Parathyroid adenoma (tissue), 2 donors: ENCODE results near the gene SLC25A33.

ENCODE experiments used
- H2AFZ ChIP-seq: fragments of 300-600 bp; sonication (generic); one replicate; pipeline ENCODE4 v1.7.0; 2017; ENCODE audit warnings: antibody characterized with exemption, mild to moderate bottlenecking
- H3K27ac ChIP-seq: fragments of 300-600 bp; sonication (generic); one replicate; pipeline ENCODE4 v1.7.0; 2017
- H3K27me3 ChIP-seq: fragments of 300-600 bp; sonication (generic); one replicate; pipeline ENCODE4 v1.7.0; 2017; ENCODE audit warnings: low read length; ENCODE audit not compliant: control insufficient read depth, insufficient read depth
- H3K36me3 ChIP-seq: fragments of 300-600 bp; sonication (generic); one replicate; pipeline ENCODE4 v1.7.0; 2017; ENCODE audit warnings: low read length; ENCODE audit not compliant: control insufficient read depth, insufficient read depth
- H3K4me1 ChIP-seq: fragments of 300-600 bp; sonication (generic); one replicate; pipeline ENCODE4 v1.7.0; 2017; ENCODE audit warnings: control low read depth
- H3K4me2 ChIP-seq: fragments of 300-600 bp; sonication (generic); one replicate; pipeline ENCODE4 v1.7.0; 2017; ENCODE audit warnings: low read length
- H3K4me3 ChIP-seq: fragments of 300-600 bp; sonication (generic); one replicate; pipeline ENCODE4 v1.7.0; 2017; ENCODE audit warnings: low read depth, low read length
- H3K79me2 ChIP-seq: fragments of 300-600 bp; sonication (generic); one replicate; pipeline ENCODE4 v1.7.0; 2017; ENCODE audit warnings: control low read depth
- H3K9ac ChIP-seq: fragments of 300-600 bp; sonication (generic); one replicate; pipeline ENCODE4 v1.7.0; 2017; ENCODE audit warnings: mild to moderate bottlenecking
- H3K9me3 ChIP-seq: fragments of 300-600 bp; sonication (generic); one replicate; pipeline ENCODE4 v1.7.0; 2017; ENCODE audit warnings: low read length; ENCODE audit not compliant: control insufficient read depth
- TF ChIP-seq, protein P1 (sequence below): fragments of 300-600 bp; sonication (generic); IDR thresholded peaks from one replicate; pipeline ENCODE4 v1.7.0; 2017; ENCODE audit warnings: antibody characterized with exemption, mild to moderate bottlenecking
- donor health status: primary hyperparathyroidism.

SLC25A33 gene

DNA sequence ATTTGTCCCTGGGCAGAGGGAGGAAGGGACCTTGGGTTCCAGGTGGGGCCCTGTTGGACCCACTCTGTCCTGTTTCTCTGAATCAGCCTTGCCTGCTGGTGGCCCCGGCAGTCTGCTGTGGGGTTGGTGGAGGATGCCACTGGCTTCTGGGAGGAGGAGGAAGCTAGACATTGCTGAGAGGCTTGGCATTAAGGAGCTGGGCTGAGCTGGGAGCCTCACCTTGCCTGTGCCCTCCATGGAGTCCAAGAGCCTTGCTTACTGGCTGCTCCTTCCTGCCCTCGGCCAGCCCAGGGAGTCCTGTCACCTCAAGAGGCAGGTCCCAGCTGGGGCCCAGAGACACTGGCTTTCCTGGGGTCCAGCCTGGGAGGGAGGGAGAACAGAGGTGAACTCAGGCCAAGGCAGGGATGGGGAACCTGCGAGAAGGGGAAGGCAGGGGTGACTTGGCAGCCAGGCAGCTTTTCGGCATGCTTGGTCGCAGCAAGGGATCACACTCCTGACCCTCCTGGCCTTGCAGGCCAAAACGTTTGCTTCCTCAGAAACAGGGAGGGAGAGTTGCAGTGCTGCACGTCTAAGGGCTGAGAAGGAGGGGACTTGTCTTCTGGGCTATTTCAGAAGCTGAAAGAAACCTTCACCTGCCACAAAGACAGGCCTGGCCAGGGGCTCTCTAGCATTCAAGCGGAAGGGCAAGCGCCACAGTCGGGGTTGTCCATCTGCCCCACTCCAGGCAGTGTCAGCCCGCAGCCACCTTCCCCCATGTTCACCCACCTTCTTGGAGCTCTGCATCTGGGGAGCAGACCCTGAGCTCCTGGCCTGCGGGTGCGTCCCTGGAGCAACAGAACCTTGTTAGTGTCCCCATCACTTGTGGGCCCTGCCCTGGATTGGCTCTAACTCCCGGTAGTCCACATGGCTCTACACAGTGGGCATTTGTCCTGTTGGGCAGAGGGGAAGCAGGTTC is 58.4 kb downstream of the SLC25A33 start:
- no peak overlapping the region for H3K4me3 ChIP-seq
- no peak overlapping the region for H3K9ac ChIP-seq
- TF ChIP-seq, protein P1, sequence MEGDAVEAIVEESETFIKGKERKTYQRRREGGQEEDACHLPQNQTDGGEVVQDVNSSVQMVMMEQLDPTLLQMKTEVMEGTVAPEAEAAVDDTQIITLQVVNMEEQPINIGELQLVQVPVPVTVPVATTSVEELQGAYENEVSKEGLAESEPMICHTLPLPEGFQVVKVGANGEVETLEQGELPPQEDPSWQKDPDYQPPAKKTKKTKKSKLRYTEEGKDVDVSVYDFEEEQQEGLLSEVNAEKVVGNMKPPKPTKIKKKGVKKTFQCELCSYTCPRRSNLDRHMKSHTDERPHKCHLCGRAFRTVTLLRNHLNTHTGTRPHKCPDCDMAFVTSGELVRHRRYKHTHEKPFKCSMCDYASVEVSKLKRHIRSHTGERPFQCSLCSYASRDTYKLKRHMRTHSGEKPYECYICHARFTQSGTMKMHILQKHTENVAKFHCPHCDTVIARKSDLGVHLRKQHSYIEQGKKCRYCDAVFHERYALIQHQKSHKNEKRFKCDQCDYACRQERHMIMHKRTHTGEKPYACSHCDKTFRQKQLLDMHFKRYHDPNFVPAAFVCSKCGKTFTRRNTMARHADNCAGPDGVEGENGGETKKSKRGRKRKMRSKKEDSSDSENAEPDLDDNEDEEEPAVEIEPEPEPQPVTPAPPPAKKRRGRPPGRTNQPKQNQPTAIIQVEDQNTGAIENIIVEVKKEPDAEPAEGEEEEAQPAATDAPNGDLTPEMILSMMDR: no peak
- H3K27me3 ChIP-seq: no peaks in the 10 kb centered on the region
- H3K4me1 ChIP-seq: peaks cover 12% of the 10 kb centered on the region
- peaks cover 8% of the 10 kb centered on the region for H3K79me2 ChIP-seq
- H3K9me3 ChIP-seq: no peaks in the 10 kb centered on the region
- no peak overlapping the region for H3K27ac ChIP-seq
- H3K4me2 ChIP-seq: no peak overlapping the region
- H3K36me3 ChIP-seq: no peaks in the 10 kb centered on the region
- no peak overlapping the region for H2AFZ ChIP-seq

DNA sequence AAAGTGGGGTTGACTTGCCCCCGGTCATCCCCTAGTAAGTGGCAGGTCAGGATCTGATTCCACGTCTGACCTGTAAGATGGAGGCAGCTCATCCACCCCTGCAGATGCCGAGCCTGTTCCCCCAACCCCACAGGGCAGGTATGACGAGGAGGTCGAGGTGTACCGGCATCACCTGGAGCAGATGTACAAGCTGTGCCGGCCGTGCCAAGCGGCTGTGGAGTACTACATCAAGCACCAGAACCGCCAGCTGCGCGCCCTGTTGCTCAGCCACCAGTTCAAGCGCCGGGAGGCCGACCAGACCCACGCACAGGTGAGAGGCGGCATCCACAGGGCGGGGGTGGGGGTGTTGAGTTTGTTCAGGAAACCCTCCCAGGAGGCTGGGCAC is 59.0 kb downstream of the SLC25A33 start:
- Histone ChIP-seq H3K4me3 (no peak overlapping the region), H3K4me2 (no peak overlapping the region), H3K4me1 (peaks cover 6% of the 10 kb centered on the region), H3K27ac (no peak overlapping the region), H2AFZ (no peak overlapping the region), H3K9me3 (no peaks in the 10 kb centered on the region), H3K36me3 (no peaks in the 10 kb centered on the region), H3K79me2 (peaks cover 5% of the 10 kb centered on the region), H3K27me3 (no peaks in the 10 kb centered on the region), H3K9ac (no peak overlapping the region)
- TF ChIP-seq, protein P1: no peak

DNA sequence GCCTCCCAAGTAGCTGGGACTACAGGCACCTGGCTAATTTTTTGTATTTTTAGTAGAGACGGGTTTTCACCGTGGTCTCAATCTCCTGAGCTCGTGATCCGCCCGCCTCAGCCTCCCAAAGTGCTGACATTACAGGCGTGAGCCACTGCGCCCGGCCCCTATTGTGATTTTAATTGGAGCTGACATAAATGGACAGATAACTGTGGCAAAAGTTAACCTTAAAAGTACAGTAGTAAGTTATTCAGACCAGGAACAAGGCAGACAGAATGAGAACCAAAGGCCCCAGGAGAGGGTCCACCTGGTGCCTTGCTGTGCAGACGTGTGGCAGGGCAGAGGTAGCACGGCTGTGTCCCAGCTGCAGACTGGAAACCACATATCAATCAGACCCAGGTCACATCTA is 60.5 kb downstream of the SLC25A33 start:
- Histone ChIP-seq H3K4me1 (no peaks in the 10 kb centered on the region), H3K27me3 (no peaks in the 10 kb centered on the region), H3K9ac (no peak overlapping the region), H3K4me2 (no peak overlapping the region), H3K27ac (no peak overlapping the region), H2AFZ (no peak overlapping the region), H3K9me3 (no peaks in the 10 kb centered on the region), H3K36me3 (no peaks in the 10 kb centered on the region), H3K79me2 (peaks cover under 1% of the 10 kb centered on the region), H3K4me3 (no peak overlapping the region)
- TF ChIP-seq, protein P1: no peak

DNA sequence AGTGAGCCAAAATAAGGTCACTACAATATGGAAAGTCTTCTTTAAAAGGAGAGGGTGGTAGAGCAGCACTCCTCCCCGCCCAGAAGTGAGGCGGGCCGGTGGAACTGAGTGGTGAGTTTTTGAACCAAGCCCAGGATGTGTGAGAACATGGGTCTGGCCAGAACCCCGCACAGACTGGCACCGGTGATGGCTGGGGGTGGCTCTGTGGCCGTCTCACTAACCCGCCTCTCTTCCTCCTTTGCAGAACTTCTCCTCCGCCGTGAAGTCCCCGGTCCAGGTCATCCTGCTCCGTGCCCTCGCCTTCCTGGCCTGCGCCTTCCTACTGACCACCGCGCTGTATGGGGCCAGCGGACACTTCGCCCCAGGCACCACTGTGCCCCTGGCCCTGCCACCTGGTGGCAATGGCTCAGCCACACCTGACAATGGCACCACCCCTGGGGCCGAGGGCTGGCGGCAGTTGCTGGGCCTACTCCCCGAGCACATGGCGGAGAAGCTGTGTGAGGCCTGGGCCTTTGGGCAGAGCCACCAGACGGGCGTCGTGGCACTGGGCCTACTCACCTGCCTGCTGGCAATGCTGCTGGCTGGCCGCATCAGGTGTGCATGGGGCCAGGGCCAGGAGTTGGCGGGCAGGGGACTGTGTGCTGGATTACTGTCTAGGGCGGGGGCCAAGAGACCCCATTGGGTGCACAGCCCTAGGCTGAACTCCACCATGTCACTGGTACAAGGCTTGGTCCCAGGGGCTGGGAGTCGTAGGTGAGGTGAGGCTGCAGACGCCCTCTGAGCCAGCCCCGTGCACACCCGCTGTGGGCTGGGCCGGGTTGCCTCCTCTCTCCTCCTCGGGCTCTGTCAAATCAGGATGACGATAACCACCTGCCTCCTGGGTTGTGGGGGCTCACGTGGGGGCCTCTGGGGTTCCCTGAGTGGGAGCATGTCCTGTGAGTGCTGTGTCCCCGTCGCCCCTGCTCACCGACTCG is 61.9 kb downstream of the SLC25A33 start:
- H3K4me2 ChIP-seq: no peak overlapping the region
- no peak overlapping the region for H3K27ac ChIP-seq
- no peak overlapping the region for H2AFZ ChIP-seq
- no peaks in the 10 kb centered on the region for H3K9me3 ChIP-seq
- no peak overlapping the region for H3K9ac ChIP-seq
- no peaks in the 10 kb centered on the region for H3K79me2 ChIP-seq
- TF ChIP-seq, protein P1: no peak
- H3K4me3 ChIP-seq: no peak overlapping the region
- no peaks in the 10 kb centered on the region for H3K27me3 ChIP-seq
- no peaks in the 10 kb centered on the region for H3K4me1 ChIP-seq
- H3K36me3 ChIP-seq: no peaks in the 10 kb centered on the region
